GM11168 (cell line): Measurements from ENCODE around the gene BTBD9.
"Not testable (repeated sequence)": the region's sequence is repeated elsewhere in the genome, so short reads cannot be mapped to it uniquely, and the experiment has no call there.

Experiments
- in situ Hi-C: fragments of 300-500 bp; cut with MboI; formaldehyde crosslinking; loops from one replicate; pipeline ENCODE4 v1.12.0; 2022; ENCODE audit warnings: low sequenced_read_pairs; ENCODE audit not compliant: unreplicated experiment

BTBD9 gene

GRCh38 chr6:38355519-38355918 lies 284.2 kb downstream of the BTBD9 start:
- in situ Hi-C loops, result no loop called here

GRCh38 chr6:38354905-38355304 lies 284.8 kb downstream of the BTBD9 start:
- in situ Hi-C loops, result loop anchor here (5.0 kb wide), 1 partner anchor 97 kb away; no protein-coding TSS in a partner anchor

- in situ Hi-C loops, result loop anchor here (5.0 kb wide), 1 partner anchor 98 kb away; no protein-coding TSS in a partner anchor
These were observed 285.7 kb downstream of the BTBD9 start for GRCh38 chr6:38354037-38354381.

GRCh38 chr6:38353310-38354036 lies 286.3 kb downstream of the BTBD9 start:
- in situ Hi-C loops, result loop anchor here (5.0 kb wide), 1 partner anchor 99 kb away; no protein-coding TSS in a partner anchor

- in situ Hi-C loops, result loop anchor here (5.0 kb wide), 1 partner anchor 100 kb away; no protein-coding TSS in a partner anchor
These were observed 287.1 kb downstream of the BTBD9 start for GRCh38 chr6:38352636-38353035.

GRCh38 chr6:38350942-38351341 lies 288.8 kb downstream of the BTBD9 start:
- in situ Hi-C loops, result loop anchor here (5.0 kb wide), 1 partner anchor 101 kb away; no protein-coding TSS in a partner anchor

- in situ Hi-C loops, result loop anchor here (5.0 kb wide), 1 partner anchor 102 kb away; no protein-coding TSS in a partner anchor
These were observed 289.5 kb downstream of the BTBD9 start for GRCh38 chr6:38350220-38350619.

DNA sequence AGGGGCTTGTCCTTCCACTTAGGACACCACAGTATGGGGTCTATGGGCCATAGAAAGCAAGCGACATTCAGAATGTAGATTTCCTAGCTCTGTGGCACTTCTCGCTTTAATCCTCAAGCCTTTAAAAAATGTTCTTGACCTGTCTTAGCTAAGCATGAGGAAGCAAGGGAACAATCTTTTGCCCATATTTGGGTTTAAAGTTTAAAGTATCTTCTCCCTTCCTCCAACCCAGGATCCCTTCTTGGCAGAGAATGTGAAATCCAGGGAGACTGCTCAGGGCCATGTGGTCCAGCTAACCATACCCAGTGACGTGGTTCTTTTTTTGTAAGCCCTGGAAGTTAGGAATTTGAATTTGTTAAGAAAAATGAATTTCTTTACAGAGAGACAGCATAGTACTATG lies 289.9 kb downstream of the BTBD9 start:
- in situ Hi-C loops, result loop anchor here (5.0 kb wide), 1 partner anchor 103 kb away; no protein-coding TSS in a partner anchor

- in situ Hi-C loops, result no loop called here
These were observed 290.5 kb downstream of the BTBD9 start for GRCh38 chr6:38349221-38349620.

DNA sequence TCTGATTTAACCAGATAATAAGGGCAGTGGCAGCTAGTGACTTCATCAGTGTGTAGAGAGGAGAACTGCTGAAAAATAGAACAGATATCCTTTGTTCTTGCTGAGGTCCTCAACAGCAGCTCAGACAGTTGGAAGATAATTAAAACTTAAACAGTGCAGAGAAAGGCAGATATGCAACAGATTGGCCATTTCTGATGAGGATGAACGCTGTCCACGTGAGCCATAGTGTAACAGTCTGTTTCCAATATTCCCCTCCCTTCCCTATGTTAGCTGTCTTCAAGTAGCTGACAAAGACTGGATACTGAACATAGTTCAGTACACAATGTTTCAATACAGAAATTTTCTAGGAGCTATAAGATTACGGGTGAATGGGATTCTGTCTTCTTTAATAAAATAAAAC lies 291.4 kb downstream of the BTBD9 start:
- in situ Hi-C loops, result no loop called here

- in situ Hi-C loops, result not testable (repeated sequence)
These were observed 291.9 kb downstream of the BTBD9 start for GRCh38 chr6:38347829-38348228.

DNA sequence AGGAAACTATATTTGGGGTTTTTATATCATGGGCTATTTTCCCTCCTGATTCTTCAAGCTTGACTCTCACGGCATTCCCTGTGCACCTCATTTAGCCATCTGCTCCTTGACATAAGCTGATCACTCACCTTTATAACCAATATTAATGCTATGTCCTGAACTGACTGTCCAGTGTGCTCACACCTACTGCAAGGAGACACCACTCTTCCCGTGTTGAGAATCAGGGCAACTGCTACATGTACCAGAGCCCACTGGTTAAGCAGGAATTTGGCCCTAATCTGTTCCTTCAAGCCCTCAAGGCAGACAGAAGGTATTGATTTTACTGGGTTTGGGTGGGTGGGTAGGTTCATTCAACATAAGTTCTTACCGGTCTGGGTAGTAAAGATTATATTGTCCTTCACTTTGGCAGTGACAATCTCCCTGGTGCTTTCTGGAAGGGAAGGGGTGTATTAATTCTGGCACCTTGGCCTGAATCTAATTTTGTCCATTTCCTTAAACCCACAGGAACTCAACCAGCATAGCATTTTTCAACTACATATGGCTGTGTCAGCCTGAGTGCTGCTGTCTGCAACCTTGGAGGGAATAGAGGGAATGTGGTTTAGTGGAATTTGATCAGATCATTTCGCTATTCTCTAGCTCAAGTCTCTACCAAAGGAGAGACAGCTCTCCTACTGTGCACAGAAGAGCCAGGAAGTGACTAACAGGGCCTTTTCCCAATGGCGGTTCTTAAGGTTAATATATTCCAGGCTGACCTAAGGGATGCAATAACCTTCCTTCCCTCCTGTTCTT lies 293.2 kb downstream of the BTBD9 start:
- in situ Hi-C loops, result no loop called here

DNA sequence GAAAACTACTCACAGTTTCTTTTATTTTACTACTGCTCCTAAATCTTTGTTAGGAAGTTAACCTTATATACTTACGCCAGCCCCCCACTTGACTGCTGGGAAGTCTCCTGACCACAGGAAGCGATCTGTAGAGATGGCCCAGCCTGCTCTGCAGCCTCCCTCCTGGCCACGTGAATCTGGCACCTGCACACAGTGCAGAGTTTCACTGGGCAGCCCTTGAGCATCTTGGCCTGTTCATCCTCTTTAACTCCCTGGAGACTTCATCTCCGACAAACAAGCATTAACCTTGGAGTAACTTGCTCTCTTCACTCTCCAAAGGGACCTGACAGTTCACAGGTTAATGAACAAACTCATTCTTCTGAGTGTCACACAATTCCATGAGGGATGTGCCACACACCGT lies 294.1 kb downstream of the BTBD9 start:
- in situ Hi-C loops, result no loop called here

DNA sequence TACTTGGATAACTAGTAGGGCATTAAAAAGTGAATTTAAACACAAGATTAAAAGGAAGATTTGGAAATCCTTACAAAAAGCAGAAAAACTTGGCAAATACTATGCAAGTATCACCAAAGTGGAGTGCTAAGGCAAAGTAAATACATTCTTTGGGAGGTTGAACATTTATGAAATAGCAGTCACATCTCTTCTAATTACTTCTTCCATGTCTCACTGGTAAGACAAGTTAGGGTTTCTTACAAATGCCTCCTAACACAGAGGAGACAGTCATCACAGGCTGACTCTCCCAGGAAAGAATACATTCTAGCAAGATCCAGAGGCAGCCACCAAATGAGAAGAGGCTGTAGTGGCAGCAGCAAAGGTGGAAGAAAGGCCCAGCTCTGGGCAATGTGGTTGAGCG lies 298.2 kb downstream of the BTBD9 start:
- in situ Hi-C loops, result no loop called here

DNA sequence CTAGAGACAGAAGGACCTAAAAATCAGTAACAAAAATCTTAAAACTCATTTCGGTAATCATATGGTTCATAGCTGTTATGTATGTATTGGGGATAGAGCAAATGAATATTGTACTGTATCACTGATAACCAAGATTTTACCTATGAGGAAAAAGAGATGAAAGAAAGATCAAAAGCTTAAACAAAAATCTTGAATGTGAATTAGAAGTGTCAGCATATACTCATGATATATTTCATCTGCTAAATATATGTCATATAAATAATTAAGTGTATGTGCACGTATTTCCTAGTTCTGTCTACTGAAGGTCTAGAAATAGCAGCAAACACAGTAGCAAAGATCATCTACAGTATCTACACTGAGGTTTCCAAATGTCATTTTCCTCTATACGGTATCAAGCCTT lies 299.8 kb downstream of the BTBD9 start:
- in situ Hi-C loops, result no loop called here

GRCh38 chr6:38337819-38338465 lies 301.8 kb downstream of the BTBD9 start:
- in situ Hi-C loops, result no loop called here

DNA sequence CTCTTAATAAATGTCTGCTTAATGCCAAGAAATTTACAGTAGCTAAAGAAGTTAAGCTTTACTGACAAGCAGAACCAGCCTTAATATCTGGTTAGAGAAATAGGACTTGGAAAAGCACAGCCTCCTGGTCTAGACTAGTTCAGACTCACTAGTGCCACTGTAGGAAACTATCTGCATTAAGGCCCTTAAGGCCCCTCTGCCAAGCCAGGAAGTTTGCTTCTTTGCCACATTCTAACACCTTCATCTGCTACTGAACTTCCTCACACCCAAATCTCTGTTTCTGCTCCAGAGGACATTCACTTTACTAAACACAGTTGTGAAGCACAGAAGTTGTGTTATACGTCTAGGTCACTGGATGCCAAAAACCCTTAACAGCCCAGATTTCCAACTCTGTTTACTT lies 302.8 kb downstream of the BTBD9 start:
- in situ Hi-C loops, result no loop called here

DNA sequence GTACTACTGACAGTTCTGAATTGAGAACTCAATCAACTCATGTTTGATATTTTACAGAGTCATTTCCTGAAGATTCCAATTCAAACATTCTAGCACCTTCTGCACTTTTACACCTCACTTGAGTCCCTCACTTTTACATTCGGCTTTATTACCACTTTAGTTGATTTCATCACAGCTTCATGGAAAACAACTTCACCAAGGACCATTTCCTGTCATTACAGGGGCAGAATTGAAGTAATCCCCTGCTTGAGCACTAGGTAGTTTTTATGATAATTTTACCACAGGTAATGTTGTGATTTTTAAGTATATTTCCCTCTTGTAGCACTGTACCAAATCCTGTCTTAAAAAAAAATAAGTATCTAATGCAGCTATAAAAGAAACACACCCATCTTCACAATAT lies 312.9 kb downstream of the BTBD9 start:
- in situ Hi-C loops, result no loop called here

GRCh38 chr6:38323216-38323615 lies 316.5 kb downstream of the BTBD9 start:
- in situ Hi-C loops, result no loop called here

DNA sequence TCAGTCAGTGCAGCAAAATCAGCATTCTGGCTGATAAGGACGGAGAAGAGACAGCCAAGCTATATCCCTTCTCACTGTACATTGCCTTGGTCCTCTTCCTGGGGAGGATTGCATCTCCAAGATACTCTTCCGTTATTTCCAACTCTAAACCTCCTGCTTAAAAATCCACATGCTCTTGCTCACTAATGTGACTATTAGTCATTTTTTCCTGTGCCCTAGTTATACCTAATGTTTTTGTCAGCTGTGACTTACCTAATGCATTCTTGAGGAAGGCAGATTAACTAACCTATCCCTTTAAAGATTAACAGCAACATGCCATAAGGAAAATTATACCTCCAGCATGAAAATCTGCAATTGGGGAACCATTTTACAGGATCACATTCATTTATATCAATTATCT lies 317.6 kb downstream of the BTBD9 start:
- in situ Hi-C loops, result no loop called here

- in situ Hi-C loops, result no loop called here
These were observed 318.9 kb downstream of the BTBD9 start for GRCh38 chr6:38320843-38321242.
